BLaER1 treated with 17β-estradiol and CSF1 and Interleukin-3, amounts not matched to agents 10 nM and 100 nM (cell line): ENCODE results near the gene RNF11.
"Not testable (repeated sequence)": the region's sequence is repeated elsewhere in the genome, so short reads cannot be mapped to it uniquely, and the experiment has no call there.

Source experiments
- H3K27ac ChIP-seq, 11 experiments: shearing (Covaris generic); formaldehyde crosslinking; 2 replicates each; pipeline ENCODE4 v1.8.1; 2022
- H3K27me3 ChIP-seq, 11 experiments: shearing (Covaris generic); formaldehyde crosslinking; 2 replicates each; pipeline ENCODE4 v1.8.1; 2022
- H3K36me3 ChIP-seq, 11 experiments: shearing (Covaris generic); formaldehyde crosslinking; 2 replicates each; pipeline ENCODE4 v1.8.1; 2022
- H3K4me1 ChIP-seq, 10 experiments: shearing (Covaris generic); formaldehyde crosslinking; 2 replicates each; pipeline ENCODE4 v1.8.1; 2022
- H3K4me2 ChIP-seq, 11 experiments: shearing (Covaris generic); formaldehyde crosslinking; 2 replicates each; pipeline ENCODE4 v1.8.1; 2022
- H3K4me3 ChIP-seq, 10 experiments: shearing (Covaris generic); formaldehyde crosslinking; 2 replicates each; pipeline ENCODE4 v1.8.1; 2022
- H3K9ac ChIP-seq, 11 experiments: shearing (Covaris generic); formaldehyde crosslinking; 2 replicates each; pipeline ENCODE4 v1.8.1; 2022
- H3K9me3 ChIP-seq, 11 experiments: shearing (Covaris generic); formaldehyde crosslinking; replicated peaks in 1 of 11; 2 replicates each; pipeline ENCODE4 v1.8.1; 2022
- H4K20me1 ChIP-seq, 11 experiments: shearing (Covaris generic); formaldehyde crosslinking; 2 replicates each; pipeline ENCODE4 v1.8.1; 2022
- Cebpa-rat ChIP-seq, 11 experiments: shearing (Covaris generic); IDR thresholded peaks; 2 replicates each; pipeline ENCODE4 v1.8.1; 2022

Gene RNF11

GRCh38 chr1:51247499-51247898 lies 11.4 kb downstream of the RNF11 start:
- Histone ChIP-seq H4K20me1 (peaks cover 34 to 100% (median 90%) of the 10 kb centered on the region in 11 experiments), H3K27ac (no peak overlapping the region), H3K4me2 (peak overlapping the region in 2 of 11 experiments; percentile 2 to 17; a peak in 1 of 22 replicates), H3K4me3 (no peak overlapping the region), H3K27me3 (no peaks in the 10 kb centered on the region), H3K36me3 (peaks cover 0 to 59% (median 44%) of the 10 kb centered on the region in 11 experiments; a peak in 21 of 22 replicates), H3K4me1 (peaks cover 0 to 16% (median 4%) of the 10 kb centered on the region in 10 experiments; a peak in 8 of 20 replicates), H3K9me3 (peaks cover 0 to 9% (median 0%) of the 10 kb centered on the region in 11 experiments; a peak in 3 of 22 replicates), H3K9ac (no peak overlapping the region)
- no peak for TF ChIP-seq Cebpa-rat (IDR thresholded peaks at IDR 0.05)

- Histone ChIP-seq H3K9me3 (peaks cover 0 to 9% (median 0%) of the 10 kb centered on the region in 11 experiments; a peak in 3 of 22 replicates), H3K4me3 (no peak overlapping the region), H3K27ac (no peak overlapping the region), H3K4me1 (peaks cover 0 to 17% (median 3%) of the 10 kb centered on the region in 10 experiments; a peak in 8 of 20 replicates), H3K9ac (no peak overlapping the region), H3K27me3 (no peaks in the 10 kb centered on the region), H4K20me1 (peaks cover 32 to 100% (median 90%) of the 10 kb centered on the region in 11 experiments), H3K4me2 (no peak overlapping the region), H3K36me3 (peaks cover 0 to 51% (median 31%) of the 10 kb centered on the region in 11 experiments; a peak in 21 of 22 replicates)
- no peak for TF ChIP-seq Cebpa-rat (IDR thresholded peaks at IDR 0.05)
These were observed 13.4 kb downstream of the RNF11 start for GRCh38 chr1:51249445-51249844.

- peaks cover 0 to 38% (median 27%) of the 10 kb centered on the region in 11 experiments; a peak in 21 of 22 replicates for H3K36me3 ChIP-seq
- H3K4me1 ChIP-seq = peaks cover 0 to 21% (median 3%) of the 10 kb centered on the region in 10 experiments; a peak in 8 of 20 replicates
- not testable (repeated sequence) for H3K4me3 ChIP-seq, H3K9ac ChIP-seq, H3K9me3 ChIP-seq, H3K27ac ChIP-seq, H3K4me2 ChIP-seq, H3K27me3 ChIP-seq
- peaks cover 31 to 100% (median 90%) of the 10 kb centered on the region in 11 experiments for H4K20me1 ChIP-seq
These were observed 14.7 kb downstream of the RNF11 start for GRCh38 chr1:51250729-51251128.

GRCh38 chr1:51251165-51251564 lies 15.1 kb downstream of the RNF11 start:
- peaks cover 0 to 19% (median 3%) of the 10 kb centered on the region in 10 experiments; a peak in 8 of 20 replicates for H3K4me1 ChIP-seq
- H3K36me3 ChIP-seq = peaks cover 0 to 33% (median 25%) of the 10 kb centered on the region in 11 experiments; a peak in 21 of 22 replicates
- H3K27me3 ChIP-seq, H3K4me2 ChIP-seq, H3K4me3 ChIP-seq, H3K9ac ChIP-seq, H3K27ac ChIP-seq, H3K9me3 ChIP-seq: not testable (repeated sequence)
- H4K20me1 ChIP-seq = peaks cover 26 to 100% (median 89%) of the 10 kb centered on the region in 11 experiments

GRCh38 chr1:51252366-51252765 lies 16.3 kb downstream of the RNF11 start:
- Histone ChIP-seq H4K20me1 (peaks cover 22 to 100% (median 89%) of the 10 kb centered on the region in 11 experiments; a peak in 21 of 22 replicates), H3K9ac (no peak overlapping the region), H3K4me2 (no peak overlapping the region), H3K27me3 (no peaks in the 10 kb centered on the region), H3K4me3 (no peak overlapping the region), H3K9me3 (peaks cover 0 to 9% (median 0%) of the 10 kb centered on the region in 11 experiments; a peak in 3 of 22 replicates), H3K4me1 (peaks cover 0 to 8% (median 2%) of the 10 kb centered on the region in 10 experiments; a peak in 12 of 20 replicates), H3K27ac (no peak overlapping the region), H3K36me3 (peaks cover 0 to 38% (median 24%) of the 10 kb centered on the region in 11 experiments; a peak in 21 of 22 replicates)
- peak in 2 of 11 experiments; percentile 54 to 63; a peak in 3 of 22 replicates for TF ChIP-seq Cebpa-rat (IDR thresholded peaks at IDR 0.05)

GRCh38 chr1:51253691-51254090 lies 17.6 kb downstream of the RNF11 start:
- Histone ChIP-seq H3K27me3 (no peaks in the 10 kb centered on the region), H3K9ac (no peak overlapping the region), H3K36me3 (peaks cover 0 to 38% (median 24%) of the 10 kb centered on the region in 11 experiments; a peak in 21 of 22 replicates), H3K4me2 (no peak overlapping the region), H3K4me1 (peaks cover 0 to 18% (median 6%) of the 10 kb centered on the region in 10 experiments; a peak in 9 of 20 replicates), H4K20me1 (peaks cover 19 to 100% (median 89%) of the 10 kb centered on the region in 11 experiments; a peak in 20 of 22 replicates), H3K4me3 (no peak overlapping the region), H3K9me3 (peaks cover 0 to 9% (median 0%) of the 10 kb centered on the region in 11 experiments; a peak in 3 of 22 replicates), H3K27ac (no peak overlapping the region)
- no peak for TF ChIP-seq Cebpa-rat (IDR thresholded peaks at IDR 0.05)

GRCh38 chr1:51255331-51255730 lies 19.3 kb downstream of the RNF11 start:
- H3K9ac ChIP-seq = no peak overlapping the region
- no peak for TF ChIP-seq Cebpa-rat (IDR thresholded peaks at IDR 0.05)
- no peak overlapping the region for H3K4me3 ChIP-seq
- H3K9me3 ChIP-seq = peaks cover 0 to 9% (median 0%) of the 10 kb centered on the region in 11 experiments; a peak in 3 of 22 replicates
- no peak overlapping the region for H3K4me2 ChIP-seq
- peaks cover under 1 to 25% (median 9%) of the 10 kb centered on the region in 10 experiments; a peak in 16 of 20 replicates for H3K4me1 ChIP-seq
- peaks cover 17 to 100% (median 95%) of the 10 kb centered on the region in 11 experiments; a peak in 20 of 22 replicates for H4K20me1 ChIP-seq
- no peak overlapping the region for H3K27ac ChIP-seq
- no peaks in the 10 kb centered on the region for H3K27me3 ChIP-seq
- peaks cover 0 to 33% (median 22%) of the 10 kb centered on the region in 11 experiments; a peak in 20 of 22 replicates for H3K36me3 ChIP-seq

- Histone ChIP-seq H3K9me3 (no peaks in the 10 kb centered on the region), H3K27me3 (no peaks in the 10 kb centered on the region), H3K4me1 (peaks cover 72 to 87% (median 79%) of the 10 kb centered on the region in 10 experiments), H3K4me2 (peak overlapping the region; percentile 50 to 91 (median 75)), H3K36me3 (no peaks in the 10 kb centered on the region; a peak in 1 of 22 replicates), H3K4me3 (no peak overlapping the region), H3K27ac (peak overlapping the region in 8 of 11 experiments; percentile 40 to 89 (median 46); a peak in 13 of 22 replicates), H4K20me1 (peaks cover 0 to 100% (median 28%) of the 10 kb centered on the region in 11 experiments; a peak in 14 of 22 replicates), H3K9ac (no peak overlapping the region)
- TF ChIP-seq Cebpa-rat (IDR thresholded peaks at IDR 0.05) = no peak
These were observed 27.2 kb downstream of the RNF11 start for GRCh38 chr1:51263147-51263877.

GRCh38 chr1:51264451-51264850 lies 28.4 kb downstream of the RNF11 start:
- Histone ChIP-seq H3K4me3 (no peak overlapping the region; a peak in 1 of 20 replicates), H3K4me1 (peaks cover 82 to 93% (median 89%) of the 10 kb centered on the region in 10 experiments), H3K9ac (peak overlapping the region in 5 of 11 experiments; percentile 27 to 46 (median 30); a peak in 4 of 22 replicates), H3K4me2 (peak overlapping the region; percentile 54 to 91 (median 82)), H3K27ac (peak overlapping the region in 9 of 11 experiments; percentile 32 to 97 (median 62); a peak in 15 of 22 replicates), H4K20me1 (peaks cover 0 to 99% (median 17%) of the 10 kb centered on the region in 11 experiments; a peak in 12 of 22 replicates), H3K9me3 (no peaks in the 10 kb centered on the region), H3K36me3 (peaks cover 0 to 5% (median 0%) of the 10 kb centered on the region in 11 experiments; a peak in 5 of 22 replicates), H3K27me3 (no peaks in the 10 kb centered on the region)
- no peak for TF ChIP-seq Cebpa-rat (IDR thresholded peaks at IDR 0.05)
